KOPT-K1 (cell line): Measurements from ENCODE around the gene LSM6.

Source experiments
- H3K27ac ChIP-seq: fragments of 200-600 bp; sonication (generic); 2 replicates; pipeline ENCODE4 v1.5.1; 2016; ENCODE audit warnings: antibody characterized with exemption, mild to moderate bottlenecking, low read depth, low read length; ENCODE audit not compliant: poor library complexity, severe bottlenecking
- H3K36me3 ChIP-seq: fragments of 200-600 bp; sonication (generic); 2 replicates; pipeline ENCODE4 v1.5.1; 2017; ENCODE audit warnings: antibody characterized with exemption, mild to moderate bottlenecking, low read length, moderate library complexity; ENCODE audit not compliant: insufficient read depth
- H3K9me3 ChIP-seq: fragments of 200-600 bp; sonication (generic); 2 replicates; pipeline ENCODE4 v1.5.1; 2017; ENCODE audit warnings: antibody characterized with exemption, low read length, mild to moderate bottlenecking; ENCODE audit not compliant: insufficient read depth, poor library complexity, severe bottlenecking

Gene LSM6

GRCh38 chr4:146165840-146166239 is 9.7 kb upstream of the LSM6 start:
- H3K27ac ChIP-seq = no peak overlapping the region
- H3K36me3 ChIP-seq = no peaks in the 10 kb centered on the region
- H3K9me3 ChIP-seq = peaks cover 13% of the 10 kb centered on the region

GRCh38 chr4:146170149-146170548 is 5.4 kb upstream of the LSM6 start:
- no peaks in the 10 kb centered on the region for H3K9me3 ChIP-seq
- H3K27ac ChIP-seq = no peak overlapping the region

DNA sequence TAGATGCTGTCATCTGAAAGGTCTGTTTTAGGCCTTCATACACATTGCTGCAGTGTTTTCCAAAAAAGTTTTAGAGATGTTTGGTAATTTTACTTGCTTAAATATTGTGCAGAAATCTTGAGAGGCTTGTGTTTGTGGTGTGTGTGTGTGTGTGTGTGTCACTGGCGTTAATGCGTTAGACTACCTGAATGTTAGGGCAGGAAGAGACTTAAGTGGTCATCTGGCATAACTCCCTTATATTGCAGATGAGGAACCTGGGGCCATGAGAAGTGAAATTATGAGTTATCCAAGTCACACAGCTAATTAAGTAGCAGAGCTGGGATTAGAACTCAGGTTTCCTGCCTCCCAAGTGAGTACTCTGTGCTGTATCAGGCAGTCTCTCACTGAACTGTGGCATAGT is 1.4 kb downstream of the LSM6 start:
- no peaks in the 10 kb centered on the region for H3K9me3 ChIP-seq
- H3K36me3 ChIP-seq = peaks cover 8% of the 10 kb centered on the region; the same call in 1 of the 2 replicates
- H3K27ac ChIP-seq = no peak overlapping the region

More at GRCh38 chr4:146170149-146170548, 5.4 kb upstream of the LSM6 start:
- no peaks in the 10 kb centered on the region for H3K36me3 ChIP-seq

- H3K27ac ChIP-seq = no peak overlapping the region
- H3K36me3 ChIP-seq = peaks cover 11% of the 10 kb centered on the region
- H3K9me3 ChIP-seq = no peaks in the 10 kb centered on the region
Observed at GRCh38 chr4:146178126-146178525, 2.6 kb downstream of the LSM6 start.

DNA sequence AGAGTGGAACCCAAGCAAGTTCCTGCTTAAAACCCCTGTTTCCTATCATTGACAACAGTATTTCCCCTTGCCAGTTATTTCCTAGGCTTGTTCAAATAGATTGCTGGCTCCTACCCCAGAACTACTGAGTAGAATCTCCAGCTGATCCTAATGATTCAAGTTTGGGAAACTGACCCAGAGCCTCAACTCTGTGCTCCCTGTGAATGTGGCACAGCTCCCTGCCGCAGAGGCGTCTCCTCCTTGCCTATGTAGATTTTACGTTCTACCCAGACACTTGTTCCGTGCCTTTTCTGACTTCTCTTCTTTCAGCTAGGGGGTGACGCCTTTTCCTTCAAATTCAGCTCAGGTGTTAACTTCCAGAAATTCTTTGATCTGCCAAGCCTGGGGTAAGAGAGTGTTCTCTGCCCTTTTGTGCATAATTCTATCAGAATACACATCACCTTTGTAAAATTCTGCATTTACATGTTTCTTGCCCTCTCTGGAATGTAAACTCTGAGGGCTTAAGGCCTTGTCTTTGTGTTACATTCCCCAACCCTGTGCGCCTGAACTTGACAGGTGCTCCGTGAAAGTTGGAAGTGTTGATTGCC is 4.4 kb downstream of the LSM6 start:
- peaks cover 26% of the 10 kb centered on the region for H3K36me3 ChIP-seq
- no peaks in the 10 kb centered on the region for H3K9me3 ChIP-seq
- H3K27ac ChIP-seq = no peak overlapping the region

DNA sequence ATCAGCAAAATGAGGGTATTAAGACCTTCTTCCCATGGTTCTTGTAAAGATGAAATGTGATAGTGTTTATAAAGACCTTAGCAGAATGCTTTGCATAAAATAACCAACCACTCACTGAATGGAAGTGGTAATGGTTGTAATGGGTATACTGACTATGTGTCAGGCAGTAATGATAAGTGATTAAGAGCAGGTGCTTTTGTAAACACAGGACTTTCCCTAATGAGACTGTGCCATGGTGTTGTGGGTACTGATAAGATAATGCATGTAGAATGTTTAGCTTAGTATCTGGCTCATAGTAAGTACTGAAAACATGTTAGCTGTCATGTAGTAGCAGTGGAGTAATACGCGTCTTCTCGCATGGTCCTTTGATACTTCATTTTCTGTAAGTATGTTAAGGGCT is 6.9 kb downstream of the LSM6 start:
- Histone ChIP-seq H3K27ac (no peak overlapping the region), H3K9me3 (no peaks in the 10 kb centered on the region), H3K36me3 (peaks cover 52% of the 10 kb centered on the region)

GRCh38 chr4:146183209-146183608 is 7.7 kb downstream of the LSM6 start:
- no peaks in the 10 kb centered on the region for H3K9me3 ChIP-seq
- peaks cover 57% of the 10 kb centered on the region for H3K36me3 ChIP-seq
- H3K27ac ChIP-seq = no peak overlapping the region

- no peaks in the 10 kb centered on the region for H3K9me3 ChIP-seq
- H3K36me3 ChIP-seq = peaks cover 79% of the 10 kb centered on the region
- H3K27ac ChIP-seq = no peak overlapping the region
Observed at GRCh38 chr4:146186041-146186440, 10.5 kb downstream of the LSM6 start.

DNA sequence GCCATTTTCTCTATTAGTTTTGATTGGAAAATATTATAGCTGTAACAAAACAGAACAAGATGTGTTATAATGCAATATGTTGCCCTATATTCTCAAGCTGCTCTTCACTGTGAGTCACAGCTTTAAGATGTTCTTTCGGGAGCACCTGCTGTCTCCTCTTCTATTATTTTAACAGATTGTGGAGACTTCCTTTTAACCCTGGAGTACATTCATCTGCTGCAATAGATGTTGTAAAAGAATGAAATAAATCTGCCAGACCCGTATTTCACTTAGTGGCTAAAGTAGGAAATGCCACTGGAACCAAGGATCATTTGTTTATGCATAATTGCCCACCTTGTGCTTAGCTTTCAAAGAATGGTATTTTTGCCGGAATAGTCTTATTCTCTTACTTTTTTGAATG is 11.1 kb downstream of the LSM6 start:
- Histone ChIP-seq H3K36me3 (peaks cover 85% of the 10 kb centered on the region), H3K27ac (no peak overlapping the region), H3K9me3 (no peaks in the 10 kb centered on the region)

DNA sequence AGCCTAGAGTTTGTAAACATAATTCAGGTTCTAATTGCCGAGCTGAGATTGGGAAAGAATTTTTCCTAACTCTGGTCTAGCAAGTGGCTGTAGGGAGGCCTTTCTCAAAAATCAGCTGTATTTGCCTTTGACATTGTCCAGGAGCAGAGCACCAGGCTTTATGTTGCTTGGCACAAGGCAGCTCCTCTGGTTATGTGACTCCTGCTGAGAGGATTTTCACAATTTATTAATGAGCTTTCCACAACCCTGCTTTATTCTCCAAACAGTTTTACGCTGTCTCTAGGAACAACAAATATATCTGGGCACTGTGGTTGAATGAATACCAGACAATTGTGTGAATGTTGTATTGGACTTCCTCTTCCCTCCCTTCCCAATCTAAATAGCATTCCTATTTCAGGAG is 14.9 kb downstream of the LSM6 start:
- Histone ChIP-seq H3K36me3 (peaks cover 71% of the 10 kb centered on the region), H3K27ac (no peak overlapping the region), H3K9me3 (no peaks in the 10 kb centered on the region)

DNA sequence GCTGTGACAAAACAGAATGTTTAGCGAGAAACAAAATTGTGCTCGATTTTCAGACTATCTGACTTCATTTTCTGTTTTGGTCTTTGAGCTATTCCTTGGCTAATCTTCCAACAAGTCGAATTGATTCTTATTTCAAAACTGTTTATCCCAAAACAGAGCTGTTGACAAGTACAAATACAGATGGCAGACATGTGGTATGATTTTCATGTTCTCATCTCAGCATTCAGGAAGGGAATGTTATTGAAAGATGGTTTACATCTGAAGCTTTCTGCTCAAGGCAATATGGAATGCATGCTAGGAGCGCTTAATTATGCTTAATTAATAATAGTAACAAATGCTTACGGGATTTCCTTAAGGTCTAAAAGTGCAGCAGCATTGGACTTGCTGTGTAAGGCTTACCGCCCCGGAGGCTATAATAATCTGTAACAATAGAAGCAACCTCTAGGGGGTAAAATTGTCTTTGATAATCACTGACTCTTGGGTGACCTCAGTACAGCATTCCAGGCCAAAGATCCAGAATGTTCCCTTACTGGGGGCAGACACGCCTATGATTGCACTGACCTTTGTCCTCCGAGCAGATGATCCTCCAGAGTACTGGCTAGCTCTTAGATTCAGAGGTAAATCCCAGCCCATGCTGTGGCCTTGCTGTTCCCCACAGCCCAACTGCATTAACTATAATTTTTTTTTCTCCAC is 16.4 kb downstream of the LSM6 start:
- H3K27ac ChIP-seq = no peak overlapping the region
- peaks cover 56% of the 10 kb centered on the region for H3K36me3 ChIP-seq
- H3K9me3 ChIP-seq = no peaks in the 10 kb centered on the region

- no peaks in the 10 kb centered on the region for H3K9me3 ChIP-seq
- H3K36me3 ChIP-seq = peaks cover 39% of the 10 kb centered on the region
- H3K27ac ChIP-seq = no peak overlapping the region
Observed at GRCh38 chr4:146193628-146194027, 18.1 kb downstream of the LSM6 start.

DNA sequence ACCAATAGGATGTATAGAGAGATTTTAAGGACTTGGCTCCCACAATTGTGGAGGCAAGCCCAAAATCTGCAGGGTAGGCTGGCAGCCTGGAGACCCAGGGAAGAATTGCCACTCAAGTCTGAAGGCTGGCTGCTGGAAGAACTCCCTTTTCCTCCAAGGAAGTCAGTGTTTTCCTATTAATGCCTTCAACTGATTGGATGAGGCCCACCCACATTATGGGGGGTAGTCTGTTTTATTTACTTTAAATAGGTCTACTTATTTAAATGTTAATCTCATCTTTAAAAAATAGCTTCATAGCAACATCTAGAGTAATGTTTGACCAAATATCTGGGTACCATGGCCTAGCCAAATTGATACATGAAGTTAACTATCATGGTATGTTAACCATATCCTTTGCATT is 18.7 kb downstream of the LSM6 start:
- H3K9me3 ChIP-seq = no peaks in the 10 kb centered on the region
- no peak overlapping the region for H3K27ac ChIP-seq

GRCh38 chr4:146202665-146203064 is 27.1 kb downstream of the LSM6 start:
- H3K27ac ChIP-seq = no peak overlapping the region
- no peaks in the 10 kb centered on the region for H3K9me3 ChIP-seq
- H3K36me3 ChIP-seq = no peaks in the 10 kb centered on the region

More for the DNA sequence above, 18.7 kb downstream of the LSM6 start:
- H3K36me3 ChIP-seq = peaks cover 33% of the 10 kb centered on the region

DNA sequence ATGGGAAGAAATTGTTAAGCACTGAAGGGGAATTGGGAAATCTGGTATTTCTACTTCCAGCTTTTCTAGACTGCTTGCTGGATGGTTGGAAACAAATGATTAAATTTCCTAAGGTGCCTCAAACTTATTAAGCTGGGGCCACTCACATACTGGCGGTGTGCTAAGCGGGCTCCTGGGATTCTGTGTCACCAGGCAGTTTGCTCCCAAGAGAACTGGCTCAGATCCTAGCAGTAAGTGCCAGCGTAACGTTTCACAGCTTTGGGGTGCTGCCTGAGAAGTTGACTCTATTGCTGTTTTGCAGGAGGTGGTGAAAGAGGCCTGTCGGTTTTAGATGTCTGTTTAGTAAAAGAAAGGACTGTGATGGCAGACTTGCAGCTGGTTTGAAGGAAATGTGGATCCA is 31.9 kb downstream of the LSM6 start:
- Histone ChIP-seq H3K36me3 (no peaks in the 10 kb centered on the region), H3K27ac (no peak overlapping the region)

GRCh38 chr4:146210890-146211289 is 35.4 kb downstream of the LSM6 start:
- no peaks in the 10 kb centered on the region for H3K9me3 ChIP-seq
- H3K36me3 ChIP-seq = no peaks in the 10 kb centered on the region
- no peak overlapping the region for H3K27ac ChIP-seq

More for the DNA sequence above, 31.9 kb downstream of the LSM6 start:
- no peaks in the 10 kb centered on the region for H3K9me3 ChIP-seq
